ENCODE data around the gene PRRG2.

The PRRG2 gene

GRCh38 chr19:49605605-49606004 is 24.5 kb downstream of the PRRG2 start:
- peaks cover 84% of the 10 kb centered on the region for H3K36me3 ChIP-seq
- TF ChIP-seq, protein P1, sequence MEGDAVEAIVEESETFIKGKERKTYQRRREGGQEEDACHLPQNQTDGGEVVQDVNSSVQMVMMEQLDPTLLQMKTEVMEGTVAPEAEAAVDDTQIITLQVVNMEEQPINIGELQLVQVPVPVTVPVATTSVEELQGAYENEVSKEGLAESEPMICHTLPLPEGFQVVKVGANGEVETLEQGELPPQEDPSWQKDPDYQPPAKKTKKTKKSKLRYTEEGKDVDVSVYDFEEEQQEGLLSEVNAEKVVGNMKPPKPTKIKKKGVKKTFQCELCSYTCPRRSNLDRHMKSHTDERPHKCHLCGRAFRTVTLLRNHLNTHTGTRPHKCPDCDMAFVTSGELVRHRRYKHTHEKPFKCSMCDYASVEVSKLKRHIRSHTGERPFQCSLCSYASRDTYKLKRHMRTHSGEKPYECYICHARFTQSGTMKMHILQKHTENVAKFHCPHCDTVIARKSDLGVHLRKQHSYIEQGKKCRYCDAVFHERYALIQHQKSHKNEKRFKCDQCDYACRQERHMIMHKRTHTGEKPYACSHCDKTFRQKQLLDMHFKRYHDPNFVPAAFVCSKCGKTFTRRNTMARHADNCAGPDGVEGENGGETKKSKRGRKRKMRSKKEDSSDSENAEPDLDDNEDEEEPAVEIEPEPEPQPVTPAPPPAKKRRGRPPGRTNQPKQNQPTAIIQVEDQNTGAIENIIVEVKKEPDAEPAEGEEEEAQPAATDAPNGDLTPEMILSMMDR (IDR thresholded peaks at IDR 0.05), result no peak
- no peaks in the 10 kb centered on the region for H3K27me3 ChIP-seq
- no peak overlapping the region for H3K27ac ChIP-seq
- no peaks in the 10 kb centered on the region for H3K4me1 ChIP-seq (ENCODE audit: control insufficient read depth in 1 of 2, insufficient read depth in 1 of 2, low read depth in 1 of 2, low read length in 1 of 2)
- no peaks in the 10 kb centered on the region for H3K9me3 ChIP-seq
- no peak overlapping the region for H3K4me3 ChIP-seq (ENCODE audit: low read depth in 1 of 2, low read length in 1 of 2)

DNA sequence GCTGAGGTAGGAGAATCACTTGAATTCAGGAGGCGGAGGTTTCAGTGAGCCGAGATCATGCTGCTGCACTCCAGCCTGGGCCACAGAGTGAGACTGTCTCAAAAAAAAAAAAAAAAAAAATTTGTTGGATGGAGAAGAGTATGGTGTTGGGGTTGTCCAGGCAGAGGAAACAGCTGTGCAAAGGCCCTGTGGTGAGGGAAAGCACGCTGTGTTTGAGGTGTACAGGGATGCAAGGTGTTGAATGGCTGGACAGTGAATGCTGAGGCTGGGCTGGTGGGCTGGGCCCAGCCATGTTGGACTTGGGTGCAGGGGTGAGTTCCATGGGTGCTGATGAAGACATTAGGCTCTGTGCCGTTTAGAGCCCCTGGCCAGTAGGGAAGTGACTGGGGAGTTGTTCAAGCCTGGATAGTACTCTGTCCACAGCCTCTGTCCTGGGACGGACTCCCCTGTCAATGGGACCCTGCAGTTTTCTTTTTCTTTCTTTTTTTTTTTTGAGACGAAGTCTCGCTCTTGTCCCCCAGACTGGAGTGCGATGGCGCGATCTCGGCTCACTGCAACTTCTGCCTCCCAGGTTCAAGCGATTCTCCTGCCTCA is 28.5 kb downstream of the PRRG2 start:
- no peaks in the 10 kb centered on the region for H3K9me3 ChIP-seq
- no peak overlapping the region for H3K27ac ChIP-seq
- H3K27me3 ChIP-seq, result no peaks in the 10 kb centered on the region
- peaks cover 4 to 6% of the 10 kb centered on the region in 2 experiments for H3K4me1 ChIP-seq (ENCODE audit: control insufficient read depth in 1 of 2, insufficient read depth in 1 of 2, low read depth in 1 of 2, low read length in 1 of 2)
- no peak overlapping the region for H3K4me3 ChIP-seq (ENCODE audit: low read depth in 1 of 2, low read length in 1 of 2)
- H3K36me3 ChIP-seq, result peaks cover 66% of the 10 kb centered on the region
- TF ChIP-seq, protein P1 (IDR thresholded peaks at IDR 0.05), result no peak

DNA sequence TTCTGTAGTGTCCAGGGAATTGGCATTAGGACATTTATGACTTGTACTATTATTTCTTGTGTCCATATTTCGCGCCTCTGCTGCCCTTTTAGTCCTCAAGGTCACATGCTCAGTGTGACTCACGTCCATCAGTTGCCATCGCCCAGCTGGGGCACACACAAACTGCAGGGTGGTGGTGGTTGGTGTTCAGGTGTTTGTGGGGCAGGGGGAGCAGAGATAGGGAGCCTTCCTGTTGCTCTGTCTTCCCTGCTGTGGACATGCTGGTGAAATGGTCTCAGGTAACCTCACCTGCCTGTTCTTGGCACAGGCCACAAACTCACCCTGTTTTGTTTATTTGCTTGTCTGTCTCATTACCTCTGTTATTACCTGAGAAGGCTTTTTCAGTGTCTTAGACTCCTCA is 32.3 kb downstream of the PRRG2 start:
- Histone ChIP-seq H3K36me3 (peaks cover 69% of the 10 kb centered on the region), H3K27me3 (no peaks in the 10 kb centered on the region), H3K4me1 (ENCODE audit: control insufficient read depth in 1 of 2, insufficient read depth in 1 of 2, low read depth in 1 of 2, low read length in 1 of 2) (peaks cover 4 to 6% of the 10 kb centered on the region in 2 experiments), H3K4me3 (ENCODE audit: low read depth in 1 of 2, low read length in 1 of 2) (no peak overlapping the region), H3K27ac (no peak overlapping the region), H3K9me3 (no peaks in the 10 kb centered on the region)
- TF ChIP-seq, protein P1 (IDR thresholded peaks at IDR 0.05), result no peak

GRCh38 chr19:49614096-49614833 is 33.1 kb downstream of the PRRG2 start:
- TF ChIP-seq, protein P1 (IDR thresholded peaks at IDR 0.05), result no peak
- no peak overlapping the region for H3K27ac ChIP-seq
- H3K9me3 ChIP-seq, result no peaks in the 10 kb centered on the region
- no peak overlapping the region for H3K4me3 ChIP-seq (ENCODE audit: low read depth in 1 of 2, low read length in 1 of 2)
- no peaks in the 10 kb centered on the region for H3K27me3 ChIP-seq
- H3K4me1 ChIP-seq (ENCODE audit: control insufficient read depth in 1 of 2, insufficient read depth in 1 of 2, low read depth in 1 of 2, low read length in 1 of 2), result peaks cover 4 to 6% of the 10 kb centered on the region in 2 experiments
- H3K36me3 ChIP-seq, result peaks cover 66% of the 10 kb centered on the region

DNA sequence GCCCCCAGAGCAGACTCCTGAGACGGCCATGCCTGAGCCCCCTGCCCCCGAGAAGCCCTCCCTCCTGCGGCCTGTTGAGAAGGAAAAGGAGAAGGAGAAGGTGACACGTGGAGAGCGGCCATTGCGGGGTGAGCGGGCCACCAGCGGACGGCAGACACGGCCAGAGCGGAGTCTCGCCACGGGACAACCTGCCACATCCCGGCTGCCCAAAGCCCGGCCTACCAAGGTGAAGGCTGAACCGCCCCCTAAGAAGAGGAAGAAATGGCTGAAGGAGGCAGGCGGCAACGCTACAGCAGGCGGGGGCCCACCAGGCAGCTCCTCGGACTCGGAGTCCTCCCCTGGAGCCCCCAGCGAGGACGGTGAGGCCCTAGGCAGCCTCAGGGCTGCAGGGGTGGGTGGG is 34.7 kb downstream of the PRRG2 start:
- Histone ChIP-seq H3K9me3 (no peaks in the 10 kb centered on the region), H3K36me3 (peaks cover 68% of the 10 kb centered on the region), H3K27ac (no peak overlapping the region), H3K4me3 (ENCODE audit: low read depth in 1 of 2, low read length in 1 of 2) (no peak overlapping the region), H3K27me3 (no peaks in the 10 kb centered on the region), H3K4me1 (ENCODE audit: control insufficient read depth in 1 of 2, insufficient read depth in 1 of 2, low read depth in 1 of 2, low read length in 1 of 2) (peaks cover 4 to 6% of the 10 kb centered on the region in 2 experiments)
- TF ChIP-seq, protein P1 (IDR thresholded peaks at IDR 0.05), result no peak
